Heart left ventricle (tissue), 13 donors: ENCODE measurements around the gene CIAO2A.

Experiments used
- CTCF ChIP-seq, 12 donors: fragments of 200-600 bp; sonication (generic) in 4 of 12; IDR thresholded peaks; one replicate each; pipeline versions ENCODE4 v1.5.0 to v1.8.0; 2018 to 2022; ENCODE audit warnings: antibody characterized with exemption in 12 of 12, mild to moderate bottlenecking in 5 of 12
- POLR2A ChIP-seq, 2 donors: fragments of 450-650 bp; IDR thresholded peaks; one replicate each; pipeline ENCODE4 v1.6.1; 2017; ENCODE audit warnings: antibody characterized with exemption in 2 of 2, mild to moderate bottlenecking in 2 of 2, moderate library complexity in 2 of 2
- donor health status: ischemic (EF 13 %, LVEDD 7.1; RV severe dilation, severe dysfunction).
- donor health status: DM: no; HTN: yes; CAD: no.
- donor health status: DM: no; HTN: no; CAD: no.
- donor health status: ischemic (EF 25% LVEDD 6.9; RV normal size, moderate dysfunction).
- donor health status: ischemic (EF 25% LVEDD 5.7; RV mildly dilated, moderate dysfunction).
- donor health status: ischemic (EF 35%, LVEDD 5.7; RV mildly dilated, moderate dysfunction).
- donor health status: nonischemic (EF 11% LVEDD 7.7; RV severe dilation, severe dysfunction).
- donor health status: DM: yes; HTN: yes; CAD: no.
- donor health status: PGD.
- donor health status: ischemic (EF 29% LVEDD 5.4; RV normal size, mild dysfunction).
- donor health status: nonischemic (EF 23%, LVEDD 6.1; RV moderate dilation, normal function).

DNA sequence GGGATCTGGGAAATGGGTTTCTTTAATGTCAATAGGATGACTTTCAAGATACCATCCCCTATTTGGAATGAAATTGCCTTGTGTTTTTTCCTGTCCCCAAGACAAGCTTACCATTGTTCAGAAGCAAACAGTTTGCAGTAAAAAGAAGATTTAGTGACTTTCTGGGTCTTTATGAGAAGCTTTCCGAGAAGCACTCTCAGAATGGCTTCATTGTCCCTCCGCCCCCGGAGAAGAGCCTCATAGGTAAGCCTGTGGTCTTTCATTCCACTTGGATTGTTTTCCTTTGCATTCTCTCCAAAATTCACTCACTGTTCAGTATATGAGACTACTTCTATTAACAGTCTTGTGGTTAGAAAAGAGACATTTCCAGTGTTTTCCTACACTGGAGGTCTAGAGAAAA is 32.3 kb upstream of the CIAO2A start:
- TF ChIP-seq POLR2A (IDR thresholded peaks at IDR 0.05) (no peak), CTCF (IDR thresholded peaks at IDR 0.05) (no peak)
